HUES64 (cell line): ENCODE measurements around the gene SDCBP2.

ENCODE experiments used
- H3K27ac ChIP-seq: 2 replicates; pipeline ENCODE4 v1.7.0; 2013; ENCODE audit warnings: low read depth, low read length, inconsistent platforms
- H3K27me3 ChIP-seq: 2 replicates; pipeline ENCODE4 v1.6.1; 2013; ENCODE audit warnings: mild to moderate bottlenecking, low read length; ENCODE audit not compliant: insufficient read depth
- H3K36me3 ChIP-seq: 2 replicates; pipeline ENCODE4 v1.6.1; 2013; ENCODE audit warnings: mild to moderate bottlenecking, low read length; ENCODE audit not compliant: insufficient read depth
- H3K4me1 ChIP-seq: 2 replicates; pipeline ENCODE4 v1.6.1; 2013; ENCODE audit warnings: mild to moderate bottlenecking, low read length, moderate library complexity; ENCODE audit not compliant: insufficient read depth
- H3K4me3 ChIP-seq: 2 replicates; pipeline ENCODE4 v1.5.1; 2013; ENCODE audit warnings: mild to moderate bottlenecking, low read length, moderate library complexity
- H3K9ac ChIP-seq: 2 replicates; pipeline ENCODE4 v1.6.1; 2013; ENCODE audit warnings: mild to moderate bottlenecking, low read depth, low read length
- H3K9me3 ChIP-seq: 2 replicates; pipeline ENCODE4 v1.6.1; 2013; ENCODE audit warnings: low read depth, low read length; ENCODE audit not compliant: insufficient read depth
- WGBS: fragments of 150-250, 120-280 bp; methylation state at CpG from one replicate; pipeline ENCODE4 v1.1.7; 2013; ENCODE audit warnings: missing lambda C conversion rate; 5-methylcytosine and 5-hydroxymethylcytosine counted together

The SDCBP2 gene

DNA sequence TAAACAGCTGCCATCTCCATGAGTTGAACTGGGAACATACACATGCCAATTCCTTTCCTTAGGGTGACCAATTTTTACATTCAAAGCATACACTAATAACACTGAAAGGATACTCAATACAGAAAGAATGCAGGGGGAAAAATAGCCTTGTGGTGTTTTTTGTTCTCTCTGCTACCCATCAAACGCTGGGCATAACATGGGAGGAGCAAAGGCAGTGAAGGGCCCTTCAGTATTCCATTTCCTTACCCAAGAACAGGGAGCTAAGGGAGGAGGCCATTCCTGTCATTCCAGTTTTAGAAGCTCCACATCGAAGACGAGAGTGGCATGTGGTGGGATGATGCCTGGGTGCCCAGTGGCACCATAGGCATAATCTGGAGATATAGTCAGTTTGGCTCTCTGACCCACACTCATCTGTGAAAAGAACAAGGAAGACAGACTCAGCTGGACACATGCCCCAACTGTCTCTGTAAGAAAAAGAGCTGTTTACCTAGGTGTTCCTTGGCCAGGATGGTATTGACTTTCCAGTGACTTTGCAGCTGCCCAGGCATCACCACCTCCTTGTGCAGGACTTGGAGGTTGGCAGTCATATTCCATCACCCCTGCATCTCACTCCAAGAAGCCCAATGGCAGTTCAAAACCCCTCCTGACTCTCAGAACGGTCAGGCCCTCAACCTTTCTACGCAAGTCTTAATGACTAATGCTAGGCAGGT lies 43.0 kb upstream of the SDCBP2 start:
- peaks cover 69% of the 10 kb centered on the region for H3K36me3 ChIP-seq
- H3K9ac ChIP-seq: no peak overlapping the region
- H3K4me1 ChIP-seq: peaks cover 10% of the 10 kb centered on the region; the same call in 1 of the 2 replicates
- H3K27me3 ChIP-seq: no peaks in the 10 kb centered on the region
- 96% methylated on average over 3 of the region's 5 CpGs for WGBS
- H3K4me3 ChIP-seq: no peak overlapping the region
- H3K27ac ChIP-seq: no peak overlapping the region
- H3K9me3 ChIP-seq: no peaks in the 10 kb centered on the region

DNA sequence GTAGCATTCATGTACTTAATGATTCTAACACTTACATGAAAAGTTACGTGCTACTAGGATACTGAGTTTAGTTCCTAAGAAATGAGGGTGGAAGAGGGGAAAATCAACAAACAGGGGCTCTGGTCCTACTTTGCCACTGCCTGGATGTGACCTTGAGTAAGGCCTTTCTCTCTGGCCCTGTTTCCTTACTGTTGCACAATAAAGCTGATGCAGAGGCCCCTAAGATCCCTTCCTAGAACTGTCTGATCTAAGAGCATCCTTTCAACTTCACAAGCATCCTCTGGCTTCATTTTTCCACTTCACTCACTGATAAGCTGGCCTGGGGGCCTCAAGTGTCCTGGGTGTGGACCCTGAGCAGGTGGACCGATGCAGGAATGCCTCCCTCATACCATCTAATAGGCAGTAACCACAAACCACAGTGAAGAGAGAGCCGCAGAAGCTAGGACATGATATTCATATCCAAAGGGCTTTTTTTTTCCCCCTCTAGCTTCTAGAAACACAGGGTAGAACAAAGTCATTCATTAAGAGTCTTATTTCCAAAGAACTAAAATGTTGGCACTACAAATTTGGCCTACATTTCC lies 42.4 kb upstream of the SDCBP2 start:
- no peaks in the 10 kb centered on the region for H3K9me3 ChIP-seq
- peaks cover 69% of the 10 kb centered on the region for H3K36me3 ChIP-seq
- 92% methylated on average over 3 of the region's 3 CpGs for WGBS
- no peaks in the 10 kb centered on the region for H3K27me3 ChIP-seq
- H3K27ac ChIP-seq: no peak overlapping the region
- no peak overlapping the region for H3K9ac ChIP-seq
- H3K4me3 ChIP-seq: no peak overlapping the region
- 0 out of 2 replicates have a peak, but pooled peaks cover 9% of the 10 kb centered on the region for H3K4me1 ChIP-seq

DNA sequence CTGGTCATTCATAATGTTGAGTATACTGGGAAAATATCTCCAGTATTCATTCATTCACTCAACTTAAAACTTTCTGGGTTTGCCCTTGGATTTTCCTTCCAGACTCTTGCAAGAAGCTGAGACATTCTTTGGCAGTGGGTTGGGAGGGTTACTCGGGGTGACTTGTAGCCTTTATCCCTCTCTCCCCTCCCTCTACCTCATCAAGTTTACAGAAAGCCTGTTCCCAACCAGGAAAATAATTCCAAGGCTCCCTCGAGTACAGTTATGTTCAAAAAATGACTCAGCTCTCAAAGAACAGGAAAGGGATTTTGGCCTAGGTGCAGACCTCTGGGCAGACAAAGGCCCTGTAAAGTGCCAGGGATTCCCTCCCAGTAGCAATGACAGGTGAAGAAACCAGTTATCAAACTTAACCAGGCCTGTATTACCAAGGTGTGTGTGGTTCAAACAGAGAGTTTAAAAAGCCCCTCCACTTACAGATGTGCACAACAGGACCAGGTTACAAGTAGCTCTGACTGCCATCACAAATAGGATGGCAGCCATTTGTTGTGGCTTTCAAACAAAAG lies 41.7 kb upstream of the SDCBP2 start:
- Histone ChIP-seq H3K9ac (no peak overlapping the region), H3K27me3 (no peaks in the 10 kb centered on the region), H3K9me3 (no peaks in the 10 kb centered on the region), H3K27ac (no peak overlapping the region), H3K36me3 (peaks cover 69% of the 10 kb centered on the region), H3K4me1 (0 out of 2 replicates have a peak, but pooled peaks cover 2% of the 10 kb centered on the region), H3K4me3 (no peak overlapping the region)
- WGBS: 97% methylated on average over 2 of the region's 2 CpGs

- H3K4me3 ChIP-seq: no peak overlapping the region
- no peak overlapping the region for H3K27ac ChIP-seq
- peaks cover 67% of the 10 kb centered on the region for H3K36me3 ChIP-seq
- H3K9me3 ChIP-seq: no peaks in the 10 kb centered on the region
- WGBS: 96% methylated on average over 3 of the region's 3 CpGs
- no peaks in the 10 kb centered on the region for H3K4me1 ChIP-seq
- no peaks in the 10 kb centered on the region for H3K27me3 ChIP-seq
- H3K9ac ChIP-seq: no peak overlapping the region
Observed at GRCh38 chr20:1369970-1370369, 41.0 kb upstream of the SDCBP2 start.

DNA sequence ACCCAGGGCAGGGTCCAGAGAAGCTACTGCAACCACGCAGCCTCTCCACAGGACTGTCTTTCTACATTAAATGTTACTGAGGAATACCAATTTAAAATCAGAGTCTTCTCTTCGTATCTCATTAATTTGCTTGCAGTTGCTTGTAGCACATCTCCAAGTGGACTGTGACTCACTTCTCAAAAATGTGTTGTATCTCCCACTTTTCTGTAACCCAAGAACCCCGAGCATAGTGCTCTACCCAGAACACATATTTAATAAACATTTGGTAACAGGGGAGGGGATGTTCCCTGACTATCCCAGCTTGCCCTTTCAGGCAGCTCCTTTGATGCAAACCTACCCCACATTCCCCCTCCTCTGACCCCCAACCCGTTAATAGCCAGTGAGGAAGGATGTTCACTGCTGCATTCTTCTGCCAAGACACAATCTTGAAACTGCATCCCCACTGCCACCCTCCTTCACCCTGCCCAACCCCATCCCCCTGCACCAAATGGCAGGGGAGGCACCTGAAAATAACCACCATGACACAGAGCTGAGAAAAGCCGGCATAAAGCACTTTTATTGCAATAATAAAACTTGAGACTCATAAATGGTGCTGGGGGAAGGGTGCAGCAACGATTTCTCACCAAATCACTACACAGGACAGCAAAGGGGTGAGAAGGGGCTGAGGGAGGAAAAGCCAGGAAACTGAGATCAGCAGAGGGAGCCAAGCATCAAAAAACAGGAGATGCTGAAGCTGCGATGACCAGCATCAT lies 39.7 kb upstream of the SDCBP2 start:
- H3K9me3 ChIP-seq: no peaks in the 10 kb centered on the region
- H3K9ac ChIP-seq: no peak overlapping the region
- no peak overlapping the region for H3K4me3 ChIP-seq
- H3K27me3 ChIP-seq: no peaks in the 10 kb centered on the region
- H3K36me3 ChIP-seq: peaks cover 55% of the 10 kb centered on the region
- WGBS: 94% methylated on average over 5 of the region's 7 CpGs
- no peaks in the 10 kb centered on the region for H3K4me1 ChIP-seq
- no peak overlapping the region for H3K27ac ChIP-seq

- H3K36me3 ChIP-seq: peaks cover 44% of the 10 kb centered on the region
Observed at GRCh38 chr20:1367479-1367878, 38.5 kb upstream of the SDCBP2 start.

DNA sequence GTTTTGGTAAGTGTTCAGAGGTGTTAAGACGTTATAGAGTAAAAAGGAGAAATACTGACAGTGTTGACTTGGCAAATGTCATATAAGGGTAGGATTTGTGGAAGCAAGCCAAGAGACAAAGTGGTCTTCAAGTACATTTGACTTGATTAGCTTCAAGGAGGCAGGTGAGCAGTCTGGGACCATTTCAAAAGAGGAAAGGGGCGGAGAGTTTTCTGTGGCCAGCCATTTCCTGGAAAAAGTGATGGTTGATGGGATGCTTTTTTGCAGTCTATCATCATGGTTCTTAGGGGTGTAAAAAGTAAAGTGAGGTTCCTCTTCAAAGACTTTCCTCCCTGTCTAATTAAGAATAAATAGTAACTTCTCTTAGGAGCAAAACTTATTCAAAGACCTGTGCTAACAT lies 35.2 kb upstream of the SDCBP2 start:
- 86% methylated on average over 2 of the region's 2 CpGs for WGBS

More at GRCh38 chr20:1367479-1367878, 38.5 kb upstream of the SDCBP2 start:
- H3K27ac ChIP-seq: no peak overlapping the region
- no peaks in the 10 kb centered on the region for H3K4me1 ChIP-seq
- no peak overlapping the region for H3K4me3 ChIP-seq
- H3K27me3 ChIP-seq: no peaks in the 10 kb centered on the region
- H3K9me3 ChIP-seq: no peaks in the 10 kb centered on the region
- no peak overlapping the region for H3K9ac ChIP-seq
- 98% methylated on average over 4 of the region's 4 CpGs for WGBS

GRCh38 chr20:1363522-1363921 lies 34.6 kb upstream of the SDCBP2 start:
- no peaks in the 10 kb centered on the region for H3K27me3 ChIP-seq
- no peaks in the 10 kb centered on the region for H3K4me1 ChIP-seq
- H3K36me3 ChIP-seq: peaks cover 37% of the 10 kb centered on the region
- no peak overlapping the region for H3K9ac ChIP-seq
- H3K27ac ChIP-seq: no peak overlapping the region
- WGBS: 89% methylated on average over 5 of the region's 5 CpGs
- H3K4me3 ChIP-seq: no peak overlapping the region
- H3K9me3 ChIP-seq: no peaks in the 10 kb centered on the region

More for the DNA sequence above, 35.2 kb upstream of the SDCBP2 start:
- no peaks in the 10 kb centered on the region for H3K4me1 ChIP-seq
- peaks cover 41% of the 10 kb centered on the region for H3K36me3 ChIP-seq
- H3K27ac ChIP-seq: no peak overlapping the region
- H3K9ac ChIP-seq: no peak overlapping the region
- H3K9me3 ChIP-seq: no peaks in the 10 kb centered on the region
- no peak overlapping the region for H3K4me3 ChIP-seq
- no peaks in the 10 kb centered on the region for H3K27me3 ChIP-seq

DNA sequence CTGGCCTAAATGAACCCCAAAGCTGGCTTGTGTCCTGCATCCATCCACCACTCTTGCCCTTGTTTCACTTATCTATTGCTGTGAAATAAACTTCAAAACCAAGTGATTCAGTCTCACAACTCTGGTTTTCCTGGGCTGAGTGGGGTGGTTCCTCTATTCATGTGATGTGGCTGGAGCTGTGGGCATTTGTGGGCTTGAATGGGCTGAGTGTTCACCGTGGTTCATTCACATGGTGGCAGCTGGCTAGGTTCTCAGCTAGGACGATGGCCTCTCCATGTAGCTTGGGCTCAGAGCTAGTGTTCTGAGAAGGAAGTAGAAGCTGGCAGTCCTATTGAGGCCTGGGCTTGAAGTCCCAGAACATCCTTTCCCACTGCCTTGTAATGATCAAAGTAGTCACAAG lies 33.5 kb upstream of the SDCBP2 start:
- no peaks in the 10 kb centered on the region for H3K4me1 ChIP-seq
- no peaks in the 10 kb centered on the region for H3K27me3 ChIP-seq
- no peak overlapping the region for H3K4me3 ChIP-seq
- H3K9me3 ChIP-seq: no peaks in the 10 kb centered on the region
- no peak overlapping the region for H3K9ac ChIP-seq
- peaks cover 27% of the 10 kb centered on the region for H3K36me3 ChIP-seq
- no peak overlapping the region for H3K27ac ChIP-seq
- 94% methylated on average over 2 of the region's 2 CpGs for WGBS

DNA sequence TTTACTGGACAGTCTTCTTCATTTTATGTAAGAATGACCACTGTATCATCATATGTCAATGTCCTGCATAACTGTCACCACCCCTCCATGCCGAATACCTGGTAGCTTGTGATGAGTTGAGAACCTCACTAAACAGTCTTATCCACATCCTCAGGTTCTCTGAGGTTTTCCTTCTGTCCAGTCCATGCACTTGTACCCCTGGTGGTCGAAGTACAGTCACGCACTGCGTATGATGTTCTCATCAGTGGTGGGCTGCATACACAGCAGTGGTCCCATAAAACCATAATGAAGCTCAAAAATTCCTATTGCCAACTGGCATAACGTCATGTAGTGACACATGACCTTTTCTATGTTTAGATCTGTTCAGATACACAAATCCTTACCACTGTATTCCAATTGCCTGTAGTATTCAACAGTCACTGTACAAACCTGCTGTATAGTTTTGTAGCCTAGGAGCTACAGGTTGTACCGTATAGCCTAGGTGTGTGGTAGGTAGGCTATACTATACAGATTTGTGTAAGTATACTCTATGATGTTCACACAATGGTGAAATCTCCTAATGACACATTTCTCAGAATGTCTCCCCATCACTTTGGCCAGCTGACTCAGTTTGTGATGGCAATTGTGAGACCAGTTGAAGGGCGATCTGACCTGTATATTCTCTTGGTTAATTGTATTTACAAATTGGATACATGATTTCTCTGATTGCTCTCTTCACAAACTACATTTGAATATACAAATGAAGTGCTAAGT lies 31.3 kb upstream of the SDCBP2 start:
- no peaks in the 10 kb centered on the region for H3K4me1 ChIP-seq
- H3K27ac ChIP-seq: no peak overlapping the region
- no peaks in the 10 kb centered on the region for H3K27me3 ChIP-seq
- WGBS: 78% methylated on average over 7 of the region's 7 CpGs
- no peaks in the 10 kb centered on the region for H3K9me3 ChIP-seq
- H3K9ac ChIP-seq: no peak overlapping the region
- peaks cover 26% of the 10 kb centered on the region for H3K36me3 ChIP-seq
- H3K4me3 ChIP-seq: no peak overlapping the region
